Neural cell (in vitro differentiated cells): ENCODE data around the gene ATP6V0E2. TPM values are rescaled to one million over a fixed set of nuclear protein-coding genes. Genes with fewer than 3 reads are reported as not detected.
"Not testable (repeated sequence)": the region's sequence is repeated elsewhere in the genome, so short reads cannot be mapped to it uniquely, and the experiment has no call there.

ENCODE experiments used
- H2AFZ ChIP-seq: fragments of 200-600, 300-800 bp; sonication (generic), shearing (Covaris generic); 2 replicates; pipeline ENCODE4 v1.6.0; 2014; ENCODE audit warnings: low read depth, mild to moderate bottlenecking, antibody characterized with exemption, low read length, moderate library complexity
- H3F3A ChIP-seq: fragments of 200-600 bp; shearing (Covaris generic); 2 replicates; pipeline ENCODE4 v1.6.1; 2016; ENCODE audit warnings: mild to moderate bottlenecking, moderate library complexity, mixed read lengths, antibody characterized with exemption, low read length; ENCODE audit not compliant: insufficient read depth, poor library complexity, severe bottlenecking
- H3K27ac ChIP-seq: fragments of 200-600, 300-800 bp; sonication (generic), shearing (Covaris generic); 2 replicates; pipeline ENCODE4 v1.5.1; 2014; ENCODE audit warnings: mild to moderate bottlenecking, low read length, moderate library complexity
- H3K27me3 ChIP-seq: fragments of 300-800, 200-600 bp; sonication (generic), shearing (Covaris generic); 2 replicates; pipeline ENCODE4 v1.6.0; 2014; ENCODE audit warnings: mild to moderate bottlenecking, low read depth, low read length, moderate library complexity; ENCODE audit not compliant: insufficient read depth
- H3K36me3 ChIP-seq: fragments of 300-800, 200-600 bp; sonication (generic), shearing (Covaris generic); 2 replicates; pipeline ENCODE4 v1.5.1; 2014; ENCODE audit warnings: mild to moderate bottlenecking, antibody characterized with exemption, low read length, moderate library complexity; ENCODE audit not compliant: insufficient read depth
- H3K4me2 ChIP-seq: fragments of 300-800, 200-600 bp; sonication (generic), shearing (Covaris generic); 2 replicates; pipeline ENCODE4 v1.6.0; 2014; ENCODE audit warnings: mild to moderate bottlenecking, low read length
- H3K4me3 ChIP-seq: fragments of 300-800, 200-600 bp; sonication (generic), shearing (Covaris generic); 2 replicates; pipeline ENCODE4 v1.5.1; 2014; ENCODE audit warnings: mild to moderate bottlenecking, low read length, moderate library complexity
- H3K79me2 ChIP-seq: fragments of 200-600 bp; shearing (Covaris generic); replicated peaks from 2 replicates; pipeline ENCODE4 v1.6.0; 2014; ENCODE audit warnings: mild to moderate bottlenecking, low read length, moderate library complexity; ENCODE audit not compliant: insufficient read depth
- H3K9ac ChIP-seq: fragments of 300-800, 200-600 bp; sonication (generic), shearing (Covaris generic); 2 replicates; pipeline ENCODE4 v1.6.1; 2016; ENCODE audit warnings: mild to moderate bottlenecking, low read length, mixed read lengths
- H3K9me2 ChIP-seq: fragments of 200-600 bp; shearing (Covaris generic); 2 replicates; pipeline ENCODE4 v1.6.1; 2016; ENCODE audit warnings: mild to moderate bottlenecking, low read length, mixed read lengths; ENCODE audit not compliant: insufficient read depth
- H3K9me3 ChIP-seq: fragments of 200-600, 300-800 bp; sonication (generic), shearing (Covaris generic); 2 replicates; pipeline ENCODE4 v1.6.1; 2016; ENCODE audit warnings: mild to moderate bottlenecking, mixed run types, low read length, moderate library complexity, mixed read lengths
- H4K20me1 ChIP-seq: fragments of 200-600 bp; shearing (Covaris generic); 2 replicates; pipeline ENCODE4 v1.6.1; 2016; ENCODE audit warnings: mild to moderate bottlenecking, mixed run types; ENCODE audit not compliant: insufficient read depth
- EZH2 ChIP-seq: fragments of 200-600, 300-800 bp; shearing (Covaris generic), sonication (generic); IDR thresholded peaks from 2 replicates; pipeline ENCODE4 v1.6.1; 2014; ENCODE audit warnings: antibody characterized with exemption, low read length, borderline replicate concordance, mild to moderate bottlenecking; ENCODE audit not compliant: insufficient read depth, poor library complexity, severe bottlenecking
- MXI1 ChIP-seq: fragments of 450-650 bp; conservative IDR thresholded peaks from 2 replicates; pipeline ENCODE4 v1.6.1; 2014; ENCODE audit warnings: antibody characterized with exemption, mild to moderate bottlenecking; ENCODE audit not compliant: poor library complexity, severe bottlenecking
- POLR2AphosphoS5 ChIP-seq: IDR thresholded peaks from 2 replicates; pipeline ENCODE4 v1.6.1; 2012
- RAD21 ChIP-seq: fragments of 450-650 bp; conservative IDR thresholded peaks from 2 replicates; pipeline ENCODE4 v1.6.1; 2014; ENCODE audit warnings: antibody characterized with exemption, mild to moderate bottlenecking, moderate library complexity
- SMC3 ChIP-seq: fragments of 450-650 bp; conservative IDR thresholded peaks from 2 replicates; pipeline ENCODE4 v1.6.1; 2014; ENCODE audit warnings: antibody characterized with exemption, mild to moderate bottlenecking, moderate library complexity; ENCODE audit not compliant: poor library complexity
- TAF1 ChIP-seq: IDR thresholded peaks from 2 replicates; pipeline ENCODE4 v1.6.1; 2012; ENCODE audit warnings: low read depth
- polyA plus RNA-seq: library from polyadenylated mRNA; depleted of rRNA; stranded (reverse); fragments of >200 nt; gene quantifications from 2 replicates; pipeline ENCODE4 v1.2.3, GENCODE V29; 2014
- TF ChIP-seq, protein P1 (sequence below): fragments of 450-650 bp; IDR thresholded peaks from 2 replicates; pipeline ENCODE4 v1.5.1; 2014; ENCODE audit warnings: antibody characterized with exemption, mild to moderate bottlenecking, moderate library complexity; ENCODE audit not compliant: poor library complexity, severe bottlenecking
- TF ChIP-seq, protein P2 (sequence below): IDR thresholded peaks from 2 replicates; pipeline ENCODE4 v1.6.1; 2012; ENCODE audit warnings: borderline replicate concordance

The ATP6V0E2 gene
- polyA plus RNA-seq, 1 donor from 2014 or later, result 550 TPM

DNA sequence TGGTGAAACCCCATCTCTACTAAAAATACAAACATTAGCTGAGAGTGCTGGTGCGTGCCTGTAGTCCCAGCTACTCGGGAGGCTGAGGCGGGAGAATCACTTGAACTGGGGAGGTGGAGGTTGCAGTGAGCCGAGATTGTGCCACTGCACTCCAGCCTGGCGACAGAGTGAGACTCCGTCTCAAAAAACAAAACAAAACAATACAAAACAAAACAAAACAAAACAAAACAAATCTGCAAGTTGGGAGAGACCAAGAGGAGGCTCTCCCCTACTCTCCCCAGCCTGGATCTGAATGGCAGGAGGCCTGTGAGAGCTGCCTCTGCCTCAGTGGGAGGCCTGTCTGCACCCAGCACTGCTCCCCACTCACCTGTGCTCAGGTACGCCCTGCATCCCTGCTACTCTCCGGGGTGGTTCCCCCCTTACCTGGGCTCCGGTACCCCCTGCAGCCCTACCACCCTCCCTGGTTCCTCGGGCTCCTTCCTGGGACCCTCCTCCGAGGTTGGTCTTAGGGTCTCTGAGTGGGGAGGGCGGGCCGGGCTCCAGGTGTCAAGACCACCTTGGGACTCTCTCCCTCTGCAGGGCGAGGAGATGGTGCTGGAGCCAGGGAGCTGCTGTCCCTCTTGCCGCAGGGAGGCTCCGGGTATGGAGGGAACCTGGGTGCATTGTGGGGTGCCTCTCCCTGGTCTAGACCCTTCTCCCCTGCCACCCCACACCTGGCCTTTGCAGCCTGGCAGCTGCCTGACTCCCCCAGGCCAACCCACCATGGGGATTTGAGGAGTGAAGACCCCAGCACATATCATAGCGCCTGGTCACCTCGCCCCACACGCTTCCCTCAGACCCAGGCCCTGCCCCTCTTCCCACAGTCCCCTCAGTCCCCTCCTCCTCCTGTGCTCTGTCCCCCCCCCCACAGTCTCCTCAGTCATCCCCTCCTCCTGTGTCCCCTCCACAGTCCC is 45.1 kb upstream of the ATP6V0E2 start:
- Histone ChIP-seq H3K36me3 (no peaks in the 10 kb centered on the region), H3K79me2 (no peaks in the 10 kb centered on the region), H3K27ac (no peak overlapping the region), H3F3A (no peaks in the 10 kb centered on the region), H4K20me1 (no peaks in the 10 kb centered on the region), H3K4me2 (no peak overlapping the region), H3K27me3 (no peaks in the 10 kb centered on the region), H3K9me3 (no peaks in the 10 kb centered on the region), H2AFZ (no peak overlapping the region), H3K4me3 (no peak overlapping the region), H3K9me2 (no peaks in the 10 kb centered on the region), H3K9ac (no peak overlapping the region)
- TF ChIP-seq, protein P1, sequence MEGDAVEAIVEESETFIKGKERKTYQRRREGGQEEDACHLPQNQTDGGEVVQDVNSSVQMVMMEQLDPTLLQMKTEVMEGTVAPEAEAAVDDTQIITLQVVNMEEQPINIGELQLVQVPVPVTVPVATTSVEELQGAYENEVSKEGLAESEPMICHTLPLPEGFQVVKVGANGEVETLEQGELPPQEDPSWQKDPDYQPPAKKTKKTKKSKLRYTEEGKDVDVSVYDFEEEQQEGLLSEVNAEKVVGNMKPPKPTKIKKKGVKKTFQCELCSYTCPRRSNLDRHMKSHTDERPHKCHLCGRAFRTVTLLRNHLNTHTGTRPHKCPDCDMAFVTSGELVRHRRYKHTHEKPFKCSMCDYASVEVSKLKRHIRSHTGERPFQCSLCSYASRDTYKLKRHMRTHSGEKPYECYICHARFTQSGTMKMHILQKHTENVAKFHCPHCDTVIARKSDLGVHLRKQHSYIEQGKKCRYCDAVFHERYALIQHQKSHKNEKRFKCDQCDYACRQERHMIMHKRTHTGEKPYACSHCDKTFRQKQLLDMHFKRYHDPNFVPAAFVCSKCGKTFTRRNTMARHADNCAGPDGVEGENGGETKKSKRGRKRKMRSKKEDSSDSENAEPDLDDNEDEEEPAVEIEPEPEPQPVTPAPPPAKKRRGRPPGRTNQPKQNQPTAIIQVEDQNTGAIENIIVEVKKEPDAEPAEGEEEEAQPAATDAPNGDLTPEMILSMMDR, result no peak
- no peak for TF ChIP-seq POLR2AphosphoS5
- TF ChIP-seq EZH2, result no peak
- TF ChIP-seq RAD21, result no peak
- TF ChIP-seq SMC3, result no peak
- TF ChIP-seq, protein P2, sequence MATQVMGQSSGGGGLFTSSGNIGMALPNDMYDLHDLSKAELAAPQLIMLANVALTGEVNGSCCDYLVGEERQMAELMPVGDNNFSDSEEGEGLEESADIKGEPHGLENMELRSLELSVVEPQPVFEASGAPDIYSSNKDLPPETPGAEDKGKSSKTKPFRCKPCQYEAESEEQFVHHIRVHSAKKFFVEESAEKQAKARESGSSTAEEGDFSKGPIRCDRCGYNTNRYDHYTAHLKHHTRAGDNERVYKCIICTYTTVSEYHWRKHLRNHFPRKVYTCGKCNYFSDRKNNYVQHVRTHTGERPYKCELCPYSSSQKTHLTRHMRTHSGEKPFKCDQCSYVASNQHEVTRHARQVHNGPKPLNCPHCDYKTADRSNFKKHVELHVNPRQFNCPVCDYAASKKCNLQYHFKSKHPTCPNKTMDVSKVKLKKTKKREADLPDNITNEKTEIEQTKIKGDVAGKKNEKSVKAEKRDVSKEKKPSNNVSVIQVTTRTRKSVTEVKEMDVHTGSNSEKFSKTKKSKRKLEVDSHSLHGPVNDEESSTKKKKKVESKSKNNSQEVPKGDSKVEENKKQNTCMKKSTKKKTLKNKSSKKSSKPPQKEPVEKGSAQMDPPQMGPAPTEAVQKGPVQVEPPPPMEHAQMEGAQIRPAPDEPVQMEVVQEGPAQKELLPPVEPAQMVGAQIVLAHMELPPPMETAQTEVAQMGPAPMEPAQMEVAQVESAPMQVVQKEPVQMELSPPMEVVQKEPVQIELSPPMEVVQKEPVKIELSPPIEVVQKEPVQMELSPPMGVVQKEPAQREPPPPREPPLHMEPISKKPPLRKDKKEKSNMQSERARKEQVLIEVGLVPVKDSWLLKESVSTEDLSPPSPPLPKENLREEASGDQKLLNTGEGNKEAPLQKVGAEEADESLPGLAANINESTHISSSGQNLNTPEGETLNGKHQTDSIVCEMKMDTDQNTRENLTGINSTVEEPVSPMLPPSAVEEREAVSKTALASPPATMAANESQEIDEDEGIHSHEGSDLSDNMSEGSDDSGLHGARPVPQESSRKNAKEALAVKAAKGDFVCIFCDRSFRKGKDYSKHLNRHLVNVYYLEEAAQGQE, result no peak

DNA sequence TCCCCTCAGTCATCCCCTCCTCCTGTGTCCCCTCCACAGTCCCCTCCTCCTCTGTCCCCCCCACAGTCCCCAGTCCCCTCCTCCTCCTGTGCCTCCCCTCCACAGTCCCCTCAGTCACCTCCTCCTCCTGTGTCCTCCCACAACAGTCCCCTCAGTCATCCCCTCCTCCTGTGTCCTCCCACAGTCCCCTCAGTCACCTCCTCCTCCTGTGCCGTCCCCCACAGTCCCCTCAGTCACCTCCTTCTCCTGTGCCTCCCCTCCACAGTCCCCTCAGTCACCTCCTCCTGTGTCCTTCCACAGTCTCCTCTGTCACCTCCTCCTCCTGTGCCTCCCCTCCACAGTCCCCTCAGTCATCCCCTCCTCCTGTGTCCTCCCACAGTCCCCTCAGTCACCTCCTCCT is 43.2 kb upstream of the ATP6V0E2 start:
- H3K4me3 ChIP-seq, H3K79me2 ChIP-seq, H3K36me3 ChIP-seq, H4K20me1 ChIP-seq, H3K27me3 ChIP-seq, H3K9ac ChIP-seq, H3K4me2 ChIP-seq, H3K9me3 ChIP-seq, H3K27ac ChIP-seq, H3F3A ChIP-seq, H3K9me2 ChIP-seq, H2AFZ ChIP-seq: not testable (repeated sequence)

DNA sequence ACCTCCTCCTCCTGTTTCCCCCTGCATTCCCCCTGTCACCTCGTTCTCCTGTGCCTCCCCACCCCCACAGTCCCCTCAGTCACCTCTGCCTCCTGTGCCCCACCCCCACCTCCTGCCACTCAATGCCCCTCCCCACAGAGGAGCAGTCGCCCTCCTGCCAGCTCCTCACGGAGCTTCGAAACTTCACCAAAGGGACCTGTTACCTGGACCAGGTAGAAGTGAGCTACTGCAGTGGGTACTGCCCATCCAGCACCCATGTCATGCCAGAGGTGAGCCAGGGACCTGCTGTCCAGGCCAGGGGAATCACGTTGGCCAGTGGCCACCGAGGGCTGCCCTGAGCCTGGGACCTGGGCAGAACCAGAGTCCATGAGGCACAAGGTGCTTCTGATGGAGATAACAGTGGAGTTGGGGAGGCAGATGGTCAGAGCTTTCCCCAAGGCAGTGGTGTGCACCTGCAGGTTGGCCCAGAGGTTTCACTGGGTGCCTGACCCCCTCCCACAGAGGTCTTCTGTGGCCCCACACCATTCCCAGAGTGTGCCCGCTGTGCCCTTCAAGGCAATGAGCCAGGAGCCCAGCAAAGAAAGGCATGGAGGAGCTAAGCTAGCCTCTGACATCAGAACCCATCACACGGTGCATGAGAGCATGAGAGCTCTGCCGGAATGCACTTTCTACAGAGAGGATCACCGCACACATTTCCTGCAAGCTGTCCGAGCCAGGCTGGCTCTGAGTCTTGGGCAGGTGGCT is 42.6 kb upstream of the ATP6V0E2 start:
- Histone ChIP-seq H3K4me3 (no peak overlapping the region), H3F3A (no peaks in the 10 kb centered on the region), H2AFZ (no peak overlapping the region), H3K4me2 (no peak overlapping the region), H3K27ac (no peak overlapping the region), H4K20me1 (no peaks in the 10 kb centered on the region), H3K79me2 (no peaks in the 10 kb centered on the region), H3K9me2 (no peaks in the 10 kb centered on the region), H3K27me3 (no peaks in the 10 kb centered on the region), H3K9ac (no peak overlapping the region), H3K9me3 (no peaks in the 10 kb centered on the region), H3K36me3 (no peaks in the 10 kb centered on the region)
- TF ChIP-seq MXI1 (no peak), TAF1 (no peak), RAD21 (no peak), EZH2 (no peak)
- TF ChIP-seq, protein P1, result no peak
- TF ChIP-seq, protein P2, result no peak
